Measurements from ENCODE around the gene FAM184A.

FAM184A gene

DNA sequence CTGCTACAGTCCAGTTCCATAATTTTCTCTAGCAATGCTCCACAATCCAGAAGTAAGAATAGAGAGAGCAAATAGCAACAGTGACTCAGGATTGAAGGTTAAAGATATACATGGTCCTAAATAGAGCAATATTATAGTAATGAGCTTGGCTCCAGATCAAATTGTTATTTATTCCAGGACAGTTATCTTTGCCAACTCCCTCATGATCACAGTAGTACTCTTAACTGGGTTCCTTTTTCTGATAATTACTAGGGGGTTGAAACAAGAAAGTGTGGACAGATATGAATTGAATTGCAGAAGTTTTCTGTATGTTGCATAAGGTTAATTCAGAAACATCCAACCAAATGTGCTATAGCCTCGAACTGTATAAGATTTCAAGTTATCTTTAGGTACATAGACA is 11.9 kb downstream of the FAM184A start:
- DNase-seq: no peak
- in situ Hi-C loops (cut with MboI; ENCODE audit: low pct_unique_long_range_greater_than_20kb, low sequenced_read_pairs): no loop called here

DNA sequence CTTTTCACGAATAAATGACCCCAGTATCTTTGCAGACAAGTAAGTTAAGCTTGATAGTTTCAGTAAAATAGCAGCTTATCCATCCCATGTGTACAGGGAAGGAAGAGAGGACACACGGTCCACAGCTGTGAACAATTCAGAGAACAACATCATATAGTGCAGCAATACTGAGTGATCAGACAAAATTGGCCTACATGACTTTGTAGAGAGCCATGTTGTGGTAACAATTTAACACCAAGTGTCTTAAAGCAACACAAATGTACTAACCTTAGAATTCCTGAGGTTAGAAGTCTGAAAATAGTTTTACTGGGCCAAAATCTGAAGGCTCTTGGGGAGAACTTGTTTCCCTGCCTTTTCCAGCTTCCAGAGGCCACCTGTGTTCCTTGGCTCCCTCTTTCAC is 12.5 kb downstream of the FAM184A start:
- DNase-seq: no peak
- in situ Hi-C loops (cut with MboI; ENCODE audit: low pct_unique_long_range_greater_than_20kb, low sequenced_read_pairs): no loop called here

DNA sequence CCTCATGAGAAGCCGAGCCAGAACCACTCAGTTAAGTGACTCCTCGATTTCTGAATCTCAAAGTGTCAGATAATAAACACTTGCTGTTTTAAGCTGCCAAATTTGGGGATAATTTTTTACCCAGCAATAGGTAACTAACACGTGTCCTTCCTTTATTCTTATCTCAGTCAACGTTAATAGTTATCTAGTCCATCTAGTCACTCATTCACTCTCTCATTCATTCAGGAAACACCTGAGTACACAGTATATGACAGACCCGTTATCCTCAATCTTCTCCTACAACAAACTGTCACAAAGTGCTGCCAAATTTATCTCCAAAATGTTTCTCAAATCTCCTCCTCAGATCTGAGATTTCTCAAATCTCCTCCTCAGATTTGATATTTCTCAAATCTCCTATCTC is 13.1 kb downstream of the FAM184A start:
- in situ Hi-C loops (cut with MboI; ENCODE audit: low pct_unique_long_range_greater_than_20kb, low sequenced_read_pairs): no loop called here
- DNase-seq: no peak

DNA sequence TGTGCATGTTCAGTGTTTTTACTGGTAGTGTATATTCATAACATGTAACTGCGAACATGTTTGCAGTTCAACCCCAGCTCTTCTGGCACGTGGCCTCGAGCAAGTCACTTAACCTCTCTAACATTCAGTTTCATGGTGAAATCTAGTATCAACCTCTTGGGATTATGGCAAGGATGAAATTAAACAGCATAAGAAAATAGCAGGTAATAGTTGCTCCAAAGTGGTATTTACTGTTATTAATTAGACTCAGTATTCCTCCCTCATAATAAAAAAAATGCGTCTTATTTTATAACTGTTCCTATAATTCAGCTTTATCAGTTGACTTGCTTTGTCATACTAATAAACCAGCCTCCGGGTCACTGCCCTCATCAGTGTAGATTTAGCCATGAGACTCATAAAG is 15.0 kb downstream of the FAM184A start:
- DNase-seq: no peak
- in situ Hi-C loops (cut with MboI; ENCODE audit: low pct_unique_long_range_greater_than_20kb, low sequenced_read_pairs): no loop called here

DNA sequence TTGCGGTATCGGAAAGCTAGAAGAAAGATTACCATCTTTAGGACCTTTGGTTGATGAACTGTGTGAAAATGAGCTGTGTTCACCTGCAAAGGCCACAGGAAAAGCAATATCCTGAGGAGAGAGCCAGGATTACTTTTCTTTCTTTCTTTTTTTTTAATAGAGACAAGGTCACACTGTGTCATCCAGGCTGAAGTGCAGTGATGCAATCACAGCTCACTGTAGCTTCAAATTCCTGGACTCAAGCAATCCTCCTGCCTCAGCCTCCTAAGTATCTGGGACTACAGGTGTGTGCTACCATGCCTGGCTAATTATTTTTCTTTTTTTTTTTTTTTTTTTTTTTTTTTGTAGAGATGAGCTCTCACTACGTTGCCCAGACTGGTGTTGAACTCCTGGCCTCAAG is 17.2 kb downstream of the FAM184A start:
- in situ Hi-C loops (cut with MboI; ENCODE audit: low pct_unique_long_range_greater_than_20kb, low sequenced_read_pairs): no loop called here
- DNase-seq: no peak

DNA sequence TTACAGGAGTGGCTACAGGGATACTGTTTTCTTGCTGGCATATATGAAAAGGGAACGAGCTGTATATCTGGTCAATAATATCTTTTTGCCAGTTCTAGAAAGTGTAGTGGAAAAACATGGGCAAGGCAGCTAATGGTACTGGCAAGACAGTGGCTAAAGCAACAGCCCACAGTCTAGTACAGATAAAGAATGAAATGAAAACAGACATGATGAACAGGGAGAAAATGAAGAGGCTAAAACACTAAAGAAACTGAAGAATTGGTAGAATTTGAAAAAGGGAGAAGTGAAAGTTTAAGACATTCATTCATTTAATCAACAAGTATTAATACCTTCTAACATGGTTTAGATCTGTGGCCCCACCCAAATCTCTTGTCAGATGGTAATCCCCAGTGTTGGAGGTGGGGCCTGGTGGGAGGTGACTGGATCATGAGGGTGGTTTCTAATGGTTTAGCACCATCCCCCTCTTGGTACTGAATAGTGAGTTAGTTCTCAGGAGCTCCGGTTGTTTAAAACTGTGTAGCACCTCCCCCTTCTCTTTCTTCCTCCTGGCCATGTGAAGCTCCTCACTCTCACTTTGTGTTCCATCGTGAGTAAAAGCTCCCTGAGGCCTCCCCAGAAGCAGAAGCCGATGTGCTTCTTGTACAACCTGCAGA is 18.1 kb downstream of the FAM184A start:
- in situ Hi-C loops (cut with MboI; ENCODE audit: low pct_unique_long_range_greater_than_20kb, low sequenced_read_pairs): no loop called here
- DNase-seq: no peak

DNA sequence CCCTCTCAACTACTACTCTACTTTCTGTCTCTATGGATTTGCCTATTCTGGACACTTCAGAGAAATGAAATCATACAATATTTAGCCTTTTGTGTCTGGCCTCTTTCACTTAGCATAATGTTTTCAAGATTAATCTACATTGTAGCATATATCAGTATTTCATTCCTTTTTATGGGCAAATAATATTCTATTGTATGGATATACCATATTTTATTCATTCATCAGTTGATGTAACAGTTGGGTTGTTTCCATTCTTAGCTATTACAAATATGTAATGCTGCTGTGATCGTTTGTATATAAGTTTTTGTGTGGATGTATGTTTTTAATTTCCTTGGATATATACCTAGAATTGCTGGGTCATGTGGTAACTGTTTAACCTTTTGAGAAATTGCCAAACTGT is 23.4 kb downstream of the FAM184A start:
- in situ Hi-C loops (cut with MboI; ENCODE audit: low pct_unique_long_range_greater_than_20kb, low sequenced_read_pairs): no loop called here

DNA sequence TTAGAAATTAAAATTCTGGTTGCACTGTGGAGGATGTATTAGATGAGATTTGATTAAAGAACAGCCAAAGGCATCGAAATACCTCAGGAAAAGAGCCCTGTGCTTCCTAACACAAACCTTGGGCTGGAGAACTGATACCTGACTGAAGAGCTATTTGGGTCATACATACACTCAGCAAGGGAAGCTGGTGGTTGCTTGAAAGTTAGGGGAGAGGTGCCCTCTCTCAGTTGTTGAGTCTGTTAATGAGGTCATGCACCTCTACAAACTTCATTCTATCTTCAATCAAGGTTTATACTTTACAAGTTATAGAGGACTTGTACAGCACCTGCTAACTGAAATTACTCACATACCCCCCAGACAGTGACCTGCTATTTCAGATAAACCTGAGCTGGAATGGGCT is 25.5 kb downstream of the FAM184A start:
- in situ Hi-C loops (cut with MboI; ENCODE audit: low pct_unique_long_range_greater_than_20kb, low sequenced_read_pairs): no loop called here

More for the DNA sequence above, 23.4 kb downstream of the FAM184A start:
- no peak for DNase-seq

DNA sequence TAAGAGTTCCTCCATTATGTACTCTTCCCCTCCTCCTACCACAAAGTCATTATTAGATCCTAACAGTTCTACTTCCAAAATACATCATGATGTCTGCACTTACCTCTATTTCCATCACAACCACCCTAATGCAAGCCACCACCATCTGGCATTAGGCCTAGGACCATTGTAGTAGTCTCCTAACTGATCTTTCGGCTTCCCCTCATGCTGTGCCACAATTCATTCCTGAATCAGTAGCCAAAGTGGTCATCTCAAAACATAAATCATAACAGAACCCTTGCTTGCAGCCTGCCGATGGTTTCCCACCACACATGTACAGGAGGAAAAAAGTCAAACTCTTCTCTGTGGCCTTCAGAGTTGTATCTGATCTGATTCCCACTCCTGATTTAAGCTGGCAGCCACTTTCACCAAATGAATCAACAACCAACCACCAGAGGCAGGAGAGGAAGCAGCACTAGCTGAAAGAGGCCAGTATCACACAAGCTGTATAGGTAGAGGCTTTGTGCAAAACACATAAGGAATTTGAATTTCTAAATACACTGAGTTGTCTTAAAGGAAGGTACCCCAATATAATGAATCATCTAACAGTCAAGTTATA is 26.1 kb downstream of the FAM184A start:
- no peak for DNase-seq
- in situ Hi-C loops (cut with MboI; ENCODE audit: low pct_unique_long_range_greater_than_20kb, low sequenced_read_pairs): no loop called here

More for the DNA sequence above, 25.5 kb downstream of the FAM184A start:
- no peak for DNase-seq

DNA sequence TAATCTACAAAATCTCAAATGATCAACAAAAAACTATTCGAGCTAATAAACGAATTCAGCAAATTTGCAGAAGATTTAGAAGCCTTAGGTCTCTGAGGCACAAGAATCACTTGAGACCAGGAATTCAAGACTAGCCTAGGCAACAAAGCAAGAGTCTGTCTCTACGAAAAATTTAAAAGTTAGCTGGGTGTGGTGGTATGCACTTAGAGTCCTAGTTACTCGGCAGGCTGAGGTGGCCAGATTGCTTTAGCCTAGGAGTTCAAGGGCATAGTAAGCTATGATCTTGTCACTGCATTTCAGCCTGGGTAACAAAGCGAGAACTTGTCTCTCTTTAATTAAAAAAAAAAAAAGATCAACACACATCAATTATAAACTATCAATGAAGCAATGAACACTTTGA is 34.2 kb downstream of the FAM184A start:
- in situ Hi-C loops (cut with MboI; ENCODE audit: low pct_unique_long_range_greater_than_20kb, low sequenced_read_pairs): no loop called here
- no peak for DNase-seq

DNA sequence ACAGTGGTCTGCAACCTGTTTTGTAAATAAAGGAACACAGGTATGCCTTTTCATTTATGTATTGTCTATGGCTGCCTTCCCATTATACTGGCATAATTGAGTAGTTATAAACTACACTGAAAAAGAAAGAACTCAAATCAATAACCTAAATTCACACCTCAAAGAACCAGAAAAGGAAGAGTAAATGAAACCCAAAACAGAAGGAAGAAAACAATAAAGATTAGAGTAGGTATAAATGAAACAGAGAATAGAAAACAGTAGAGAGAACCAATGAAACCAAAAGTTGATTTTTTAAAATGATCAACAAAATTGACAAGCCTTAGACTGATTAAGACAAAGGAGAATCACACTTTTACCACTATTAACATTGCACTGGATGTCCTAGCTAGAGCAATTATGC is 34.7 kb downstream of the FAM184A start:
- in situ Hi-C loops (cut with MboI; ENCODE audit: low pct_unique_long_range_greater_than_20kb, low sequenced_read_pairs): no loop called here
- no peak for DNase-seq

DNA sequence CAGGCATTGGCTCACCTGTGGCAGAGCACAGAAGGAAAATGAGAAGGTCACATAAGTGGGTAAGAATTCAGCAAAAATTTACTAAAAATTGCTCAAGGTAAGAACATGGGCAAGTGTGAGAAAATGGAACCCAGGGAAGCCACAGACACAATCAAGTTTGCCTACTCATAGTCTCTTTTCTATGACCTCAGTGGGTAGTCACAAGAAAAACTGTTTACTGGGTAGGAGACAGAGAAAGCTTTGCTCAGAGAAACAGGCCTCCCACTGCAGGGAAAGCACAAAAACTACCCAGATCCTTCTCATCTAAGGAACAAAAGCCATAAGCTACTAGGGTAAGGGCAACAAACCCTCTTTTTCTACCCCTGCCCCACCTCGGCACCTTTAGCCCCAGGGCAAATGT is 35.2 kb downstream of the FAM184A start:
- DNase-seq: no peak
- in situ Hi-C loops (cut with MboI; ENCODE audit: low pct_unique_long_range_greater_than_20kb, low sequenced_read_pairs): no loop called here

DNA sequence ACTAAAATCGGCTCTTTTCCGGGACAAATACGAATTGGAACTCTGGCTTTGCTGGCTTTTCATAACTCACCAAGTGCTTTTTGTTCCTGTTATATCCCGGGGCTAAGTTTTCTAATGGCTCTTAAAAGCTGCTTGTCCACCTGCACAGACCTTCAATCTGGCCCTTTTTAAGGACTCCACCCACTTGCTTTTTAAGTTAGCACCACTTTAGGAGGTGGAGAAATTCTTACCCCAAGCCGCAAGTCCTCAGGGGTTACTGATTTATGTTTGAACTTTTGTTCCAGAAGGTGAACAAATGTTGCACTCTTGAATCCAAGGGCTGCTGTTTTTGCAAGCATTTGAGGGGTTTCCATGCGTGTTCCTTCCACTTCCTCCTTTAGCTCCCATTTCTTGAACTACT is 37.8 kb downstream of the FAM184A start:
- in situ Hi-C loops (cut with MboI; ENCODE audit: low pct_unique_long_range_greater_than_20kb, low sequenced_read_pairs): no loop called here
- no peak for DNase-seq

DNA sequence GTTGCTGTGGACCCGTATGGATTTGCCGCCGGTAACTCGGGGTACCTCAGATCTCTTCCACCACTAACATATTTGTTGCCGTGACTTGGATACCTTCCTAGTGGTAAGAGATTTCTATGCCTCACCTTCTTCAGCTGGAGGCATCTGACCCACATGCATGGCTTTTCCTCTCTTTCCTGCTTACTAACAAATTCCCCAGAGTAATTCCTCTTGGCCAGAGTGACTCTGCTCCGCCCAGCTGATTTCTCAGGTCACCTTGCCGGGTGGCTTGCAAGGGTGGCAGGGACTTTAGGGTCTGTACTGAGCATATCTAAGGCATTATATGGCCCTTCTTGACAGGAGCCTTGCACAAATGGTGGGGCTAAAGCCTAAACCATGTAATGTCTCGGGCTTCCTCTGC is 38.2 kb downstream of the FAM184A start:
- DNase-seq: no peak

DNA sequence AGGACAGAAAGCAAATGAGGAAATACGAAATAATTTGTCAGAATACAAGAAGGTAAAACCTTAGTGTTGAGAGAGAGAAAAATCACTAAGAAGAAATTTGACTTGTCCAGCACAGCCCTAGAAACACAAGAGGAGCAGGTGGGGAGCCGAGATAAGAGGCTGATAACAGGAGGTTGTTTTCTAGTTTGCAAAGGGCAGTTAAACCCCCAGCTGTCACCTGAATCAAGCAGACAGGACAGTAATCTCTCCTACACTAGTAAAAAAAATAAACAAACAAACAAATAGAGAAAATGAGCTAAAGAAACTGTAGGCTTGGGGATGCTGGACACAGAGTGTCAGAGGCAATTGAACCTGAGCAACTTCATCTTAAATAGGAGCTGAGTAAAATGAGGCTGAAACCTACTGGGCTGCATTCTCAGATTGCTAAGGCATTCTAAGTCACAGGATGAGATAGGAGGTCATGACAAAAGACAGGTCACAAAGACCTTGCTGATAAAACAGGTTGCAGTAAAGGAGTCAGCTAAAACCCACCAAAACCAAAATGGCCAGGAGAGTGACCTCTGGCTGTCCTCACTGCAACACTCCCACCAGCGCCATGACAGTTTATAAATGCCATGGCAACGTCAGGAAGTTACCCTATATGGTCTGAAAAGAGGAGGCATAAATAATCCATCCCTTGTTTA is 40.4 kb downstream of the FAM184A start:
- no peak for DNase-seq
- in situ Hi-C loops (cut with MboI; ENCODE audit: low pct_unique_long_range_greater_than_20kb, low sequenced_read_pairs): no loop called here

More for the DNA sequence above, 38.2 kb downstream of the FAM184A start:
- in situ Hi-C loops (cut with MboI; ENCODE audit: low pct_unique_long_range_greater_than_20kb, low sequenced_read_pairs): no loop called here

DNA sequence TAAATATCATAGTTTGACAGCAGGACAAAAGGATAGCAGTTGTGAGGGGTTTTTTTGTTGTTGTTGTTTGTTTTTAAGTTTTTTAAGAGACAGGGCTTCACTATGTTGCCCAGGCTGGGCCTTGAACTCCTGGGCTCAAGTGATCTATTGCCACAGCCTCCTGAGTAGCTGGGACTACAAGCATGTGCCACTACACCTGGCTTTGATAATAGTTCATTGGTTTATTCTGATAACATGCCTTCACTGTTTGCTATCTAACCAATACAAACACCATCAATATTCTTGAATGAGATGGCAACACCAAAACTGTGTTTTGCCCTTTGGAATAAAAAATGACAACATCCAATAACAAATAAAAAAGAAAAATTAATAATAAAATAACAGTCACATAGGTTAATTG is 41.2 kb downstream of the FAM184A start:
- in situ Hi-C loops (cut with MboI; ENCODE audit: low pct_unique_long_range_greater_than_20kb, low sequenced_read_pairs): no loop called here
- DNase-seq: no peak

DNA sequence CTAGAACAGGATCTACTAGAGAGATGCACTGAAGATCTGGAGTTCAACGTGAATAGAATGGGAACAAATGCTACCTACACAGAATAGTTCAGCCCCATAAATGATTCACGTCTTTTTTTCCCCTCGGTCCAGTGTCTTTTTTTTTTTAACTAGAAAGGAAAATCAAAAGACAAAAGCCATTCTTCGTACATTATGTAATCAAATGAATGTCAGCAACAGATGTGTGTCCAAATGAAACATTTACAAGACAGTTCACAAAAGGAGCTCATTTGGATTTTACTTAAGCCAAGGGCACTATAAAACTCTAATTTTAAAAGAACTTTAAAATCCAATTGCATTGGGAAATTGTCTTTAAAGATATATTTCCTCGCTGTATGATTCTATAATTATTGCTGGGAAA is 42.4 kb downstream of the FAM184A start:
- no peak for DNase-seq
- in situ Hi-C loops (cut with MboI; ENCODE audit: low pct_unique_long_range_greater_than_20kb, low sequenced_read_pairs): no loop called here

DNA sequence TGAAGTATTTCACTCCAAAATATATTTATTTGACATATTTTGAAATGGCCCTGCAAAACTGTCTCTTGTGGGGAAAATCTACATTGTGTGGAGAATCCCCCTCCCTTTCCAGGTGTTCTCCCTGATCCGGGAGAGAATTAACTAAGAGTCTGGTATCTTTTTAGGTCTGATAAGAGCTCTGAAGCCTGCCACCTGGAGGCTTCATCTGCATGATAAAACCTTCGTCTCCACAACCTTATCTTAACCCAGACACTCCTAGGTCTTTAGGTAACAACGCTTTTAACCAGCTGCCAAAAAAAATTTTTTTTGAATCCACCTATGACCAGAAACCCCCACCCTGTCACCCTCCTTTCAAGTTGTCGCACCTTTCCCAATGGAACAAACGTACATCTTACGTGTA is 43.0 kb downstream of the FAM184A start:
- in situ Hi-C loops (cut with MboI; ENCODE audit: low pct_unique_long_range_greater_than_20kb, low sequenced_read_pairs): no loop called here
- no peak for DNase-seq

DNA sequence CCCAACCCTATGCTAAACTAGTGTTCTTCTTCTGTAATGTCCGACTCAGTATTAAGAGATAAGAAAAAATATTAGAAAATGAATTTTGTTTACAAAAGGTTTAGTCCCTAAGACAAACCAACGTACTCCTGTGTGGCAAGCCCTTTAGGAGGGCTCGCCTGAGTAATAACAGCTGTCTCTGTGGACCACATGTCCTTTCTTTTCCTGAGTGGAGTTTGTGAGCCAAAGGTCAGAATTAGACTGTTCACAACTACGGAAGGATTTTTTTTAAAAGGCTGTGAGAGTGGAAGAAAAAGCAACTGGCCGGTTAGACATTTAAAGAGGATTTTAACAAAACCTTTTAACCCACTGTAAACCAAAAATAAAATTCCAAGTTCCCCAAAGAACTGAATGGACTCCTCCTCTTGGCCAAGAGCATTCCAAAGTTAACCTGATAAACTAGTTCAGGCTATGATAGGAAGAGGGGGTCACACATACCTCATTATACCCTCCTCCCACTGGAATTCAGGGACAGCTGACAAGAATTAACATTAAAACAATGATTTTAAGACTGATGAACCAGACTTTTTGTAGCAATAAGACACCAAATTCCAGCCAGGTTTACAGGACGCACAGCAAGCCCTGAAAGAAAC is 43.5 kb downstream of the FAM184A start:
- no peak for DNase-seq
- in situ Hi-C loops (cut with MboI; ENCODE audit: low pct_unique_long_range_greater_than_20kb, low sequenced_read_pairs): no loop called here

DNA sequence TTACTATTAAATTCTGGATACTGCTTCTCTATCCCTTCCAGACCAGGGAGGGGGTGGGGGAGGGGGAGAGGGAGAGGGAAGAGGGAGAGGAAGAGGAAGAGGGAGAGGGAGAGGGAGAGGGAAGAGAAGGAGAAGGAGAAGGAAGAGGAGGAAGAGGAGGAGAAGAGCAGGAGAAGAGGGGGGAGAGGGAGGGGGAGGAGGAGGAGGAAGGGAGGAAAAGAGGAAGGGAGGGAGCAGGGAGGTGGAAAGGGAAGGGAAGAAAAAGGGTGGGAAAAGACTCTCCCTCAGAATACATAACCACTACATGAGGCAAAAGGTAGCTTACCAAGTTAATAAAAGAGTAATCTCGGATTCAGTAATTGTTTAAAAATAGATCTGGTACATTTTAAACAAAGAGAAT is 46.0 kb downstream of the FAM184A start:
- no peak for DNase-seq
- in situ Hi-C loops (cut with MboI; ENCODE audit: low pct_unique_long_range_greater_than_20kb, low sequenced_read_pairs): no loop called here

Measured in KBM-7 (cell line).